C1 segment of cervical spinal cord (tissue), 14 donors: ENCODE data around the gene TNRC6B.

Source experiments
- DNase-seq, 14 donors: peaks; one replicate each; lab custom pipeline; 2025; lab: John Stamatoyannopoulos, UW

Gene TNRC6B

GRCh38 chr22:40326905-40327735 is 149.4 kb downstream of the TNRC6B start:
- DNase-seq = no peak

- DNase-seq = peak in 2 of 14 donors; percentile 4 to 5
Observed at GRCh38 chr22:40328546-40329456, 151.1 kb downstream of the TNRC6B start.

- DNase-seq = no peak
Observed at GRCh38 chr22:40329466-40329865, 151.7 kb downstream of the TNRC6B start.

GRCh38 chr22:40330086-40330485 is 152.4 kb downstream of the TNRC6B start:
- no peak for DNase-seq

DNA sequence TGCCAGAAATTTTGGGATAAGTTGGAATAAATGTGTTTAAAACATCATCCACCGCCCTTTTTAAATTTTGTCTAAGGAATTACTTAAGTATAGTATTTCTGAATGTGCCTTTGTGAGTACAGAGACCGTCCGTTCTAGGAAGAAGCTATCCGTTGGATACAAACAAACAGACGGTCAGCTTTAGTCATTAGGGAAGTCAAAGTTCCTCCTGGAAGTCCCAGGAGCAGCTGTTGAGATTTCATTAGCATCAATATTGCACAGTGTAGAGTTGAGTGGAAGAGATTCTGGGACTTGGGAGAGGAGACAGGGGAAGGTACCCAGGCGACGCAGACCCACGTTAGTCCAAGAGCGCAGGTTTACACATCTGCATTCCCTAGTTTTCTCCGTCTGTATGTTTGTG is 152.9 kb downstream of the TNRC6B start:
- no peak for DNase-seq

GRCh38 chr22:40331706-40332105 is 154.0 kb downstream of the TNRC6B start:
- no peak for DNase-seq

DNA sequence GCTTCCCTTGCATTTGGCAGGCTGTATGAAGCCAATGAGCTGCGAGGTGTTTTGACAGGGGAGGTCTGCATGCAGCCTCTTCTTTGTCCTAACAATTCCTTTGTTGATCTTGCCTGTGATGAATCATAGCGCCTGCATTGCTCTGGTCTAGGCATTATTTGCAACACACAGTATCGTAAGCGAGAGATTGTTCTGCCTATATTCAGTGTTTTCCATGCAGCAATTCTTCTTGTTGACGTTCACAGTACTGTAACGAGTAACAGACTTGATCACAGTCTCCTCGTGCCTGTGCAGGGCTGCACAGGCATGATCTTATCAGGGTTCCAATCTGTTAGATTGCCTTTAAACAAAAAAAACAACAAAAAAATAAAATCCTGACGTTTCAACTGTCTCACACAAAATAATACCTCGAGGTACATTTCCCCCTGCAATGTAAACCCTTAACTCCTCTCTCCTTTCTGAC is 154.6 kb downstream of the TNRC6B start:
- peak in 2 of 14 donors; percentile 6 to 8 for DNase-seq

DNA sequence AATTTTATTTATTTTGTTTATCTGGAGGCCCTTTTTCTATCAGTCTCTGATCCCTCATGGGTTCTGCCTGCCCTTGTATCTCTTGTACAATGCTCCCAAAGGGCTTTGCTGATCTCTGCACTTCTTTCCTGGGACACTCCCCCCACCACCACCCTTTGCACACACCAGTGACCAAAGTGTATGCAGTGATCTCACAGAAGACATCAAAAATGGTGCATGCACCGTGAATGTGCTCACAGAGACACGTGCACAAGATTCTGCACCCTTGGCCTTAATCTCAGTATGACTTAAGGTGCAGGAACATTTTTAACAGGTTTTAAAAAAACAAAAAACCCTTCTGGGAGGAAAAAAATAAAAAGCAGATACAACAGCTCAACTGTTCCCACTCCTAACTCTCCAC is 156.3 kb downstream of the TNRC6B start:
- no peak for DNase-seq

GRCh38 chr22:40334899-40335298 is 157.2 kb downstream of the TNRC6B start:
- DNase-seq = no peak

DNA sequence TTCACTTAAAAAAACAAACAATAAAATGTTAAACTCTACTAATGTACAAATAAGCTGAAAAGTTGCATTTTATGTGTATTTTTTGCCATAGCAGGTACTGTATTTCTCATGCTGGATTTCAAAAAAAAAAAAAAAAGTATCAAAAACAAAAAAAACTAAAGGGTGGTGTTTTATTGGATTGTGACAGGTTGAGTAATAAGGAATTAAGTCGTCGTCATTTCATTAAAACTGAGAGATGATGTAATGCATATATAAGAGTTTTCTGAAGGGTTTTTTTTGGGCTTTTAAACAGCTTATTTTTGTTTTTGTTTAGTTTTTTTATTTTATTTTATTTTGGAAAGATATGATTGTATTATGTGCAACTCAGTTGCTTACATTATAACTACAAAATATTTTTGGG is 157.6 kb downstream of the TNRC6B start:
- no peak for DNase-seq

GRCh38 chr22:40340044-40340443 is 162.3 kb downstream of the TNRC6B start:
- DNase-seq = no peak

- no peak for DNase-seq
Observed at GRCh38 chr22:40341604-40342003, 163.9 kb downstream of the TNRC6B start.

- DNase-seq = no peak
Observed at GRCh38 chr22:40342521-40342920, 164.8 kb downstream of the TNRC6B start.

DNA sequence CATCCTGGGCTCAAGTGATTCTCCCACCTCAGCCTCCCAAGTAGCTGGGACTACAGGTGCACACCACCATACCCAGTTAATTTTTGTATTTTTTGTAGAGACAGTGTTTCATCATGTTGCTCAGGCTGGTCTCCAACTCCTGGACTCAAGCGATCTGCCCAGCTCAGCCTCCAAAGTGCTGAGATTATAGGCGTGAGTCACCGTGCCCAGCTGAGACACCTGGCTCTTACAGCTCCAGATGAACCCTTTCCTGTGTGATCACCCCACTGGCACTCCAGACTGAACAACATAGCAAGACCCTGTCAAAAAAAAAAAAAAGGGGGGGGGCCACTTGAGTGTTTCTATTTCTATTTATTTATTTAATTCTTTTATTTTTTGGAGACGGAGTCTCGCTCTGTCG is 167.5 kb downstream of the TNRC6B start:
- no peak for DNase-seq

DNA sequence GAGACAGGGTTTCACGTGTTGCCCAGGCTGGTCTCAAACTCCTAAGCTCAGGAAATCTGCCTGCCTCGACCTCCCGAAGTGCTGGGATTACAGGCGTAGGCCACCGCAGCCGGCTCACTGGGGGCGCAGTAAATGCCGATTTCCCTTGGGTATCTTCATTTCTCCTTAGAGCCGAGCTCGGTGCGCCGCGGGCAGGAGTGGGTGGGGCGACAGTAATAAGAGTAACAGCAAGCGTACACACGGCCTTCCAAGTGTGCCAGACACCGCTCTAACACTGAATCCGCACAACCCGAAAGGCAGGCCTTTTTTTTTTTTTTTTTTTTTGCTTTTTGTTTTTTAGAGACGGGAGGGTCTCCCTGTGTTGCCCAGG is 168.1 kb downstream of the TNRC6B start:
- no peak for DNase-seq

- DNase-seq = peak; percentile 23 to 89 (median 78)
Observed at GRCh38 chr22:40346185-40347118, 168.7 kb downstream of the TNRC6B start, which contains the start of gene ADSL. ADSL (plus strand) TSS chr22:40346500; CDS start chr22:40346559, 59 bp downstream.

- no peak for DNase-seq
Observed at GRCh38 chr22:40347300-40347699, 169.6 kb downstream of the TNRC6B start.

- DNase-seq = peak in 4 of 14 donors; percentile 6 to 25 (median 9)
Observed at GRCh38 chr22:40348025-40348658, 170.4 kb downstream of the TNRC6B start.

DNA sequence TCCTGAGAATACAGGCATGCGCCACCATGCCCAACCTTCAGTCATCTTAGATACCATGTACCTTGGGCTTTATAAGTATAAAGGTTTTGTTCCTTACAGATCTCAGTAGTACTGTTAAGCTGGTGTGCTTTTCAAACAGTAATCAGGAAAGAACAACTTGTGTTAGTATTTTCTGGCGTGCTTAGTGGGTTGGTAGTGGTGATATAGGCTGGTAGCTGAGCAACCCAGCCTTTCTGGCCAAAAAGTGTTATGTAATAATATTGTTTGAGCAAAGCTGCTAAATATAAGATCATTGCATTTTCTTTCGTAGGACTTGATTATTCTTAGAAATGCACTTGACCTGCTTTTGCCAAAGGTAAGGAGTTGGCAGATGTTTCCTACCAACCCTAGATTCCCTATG is 175.0 kb downstream of the TNRC6B start:
- no peak for DNase-seq

- DNase-seq = no peak
Observed at GRCh38 chr22:40361100-40361499, 183.4 kb downstream of the TNRC6B start.

DNA sequence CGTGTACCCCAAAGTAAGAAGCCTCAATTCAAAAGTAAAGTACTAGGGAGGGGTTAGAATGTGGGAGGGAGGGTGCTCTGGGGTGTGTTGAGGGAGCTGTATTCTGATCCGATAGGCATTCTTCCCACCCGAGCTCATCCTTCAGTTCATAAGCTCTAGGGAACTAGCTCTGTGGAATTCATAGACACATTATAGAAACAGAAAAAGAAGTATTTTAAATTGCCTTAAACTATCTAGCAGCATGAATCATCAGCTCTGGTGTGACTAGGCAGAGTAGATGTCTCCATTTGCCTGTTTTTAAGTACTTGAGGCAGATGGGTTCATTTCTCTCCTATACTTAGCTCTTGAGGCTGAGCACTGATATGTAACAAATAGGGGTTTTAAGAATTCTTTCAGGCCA is 185.3 kb downstream of the TNRC6B start:
- DNase-seq = no peak
